Esophagus muscularis mucosa (tissue), 4 donors: ENCODE measurements around the gene TMEM154.

Experiments used
- EP300 ChIP-seq: sonication (generic); formaldehyde crosslinking; IDR thresholded peaks from one replicate; pipeline ENCODE4 v1.6.1; 2017; ENCODE audit warnings: antibody characterized with exemption
- POLR2A ChIP-seq: fragments of 450-650 bp; IDR thresholded peaks from one replicate; pipeline ENCODE4 v1.6.1; 2017; ENCODE audit warnings: antibody characterized with exemption, moderate library complexity, mild to moderate bottlenecking, low read depth
- POLR2AphosphoS5 ChIP-seq, 2 donors: sonication (generic); formaldehyde crosslinking; IDR thresholded peaks; one replicate each; pipeline ENCODE4 v1.6.1; 2017; ENCODE audit warnings: antibody characterized with exemption in 2 of 2
- TF ChIP-seq, protein P1 (sequence below), 3 experiments: fragments of 200-600 bp in 2 of 3; fragments of 450-650 bp in 1 of 3; sonication (generic) in 2 of 3; IDR thresholded peaks; one replicate each; pipeline ENCODE4 v1.5.1; 2017 to 2019; ENCODE audit warnings: antibody characterized with exemption in 3 of 3, mild to moderate bottlenecking in 2 of 3, moderate library complexity in 1 of 3

GRCh38 chr4:152667781-152668180 lies 12.0 kb downstream of the TMEM154 start:
- TF ChIP-seq, protein P1, sequence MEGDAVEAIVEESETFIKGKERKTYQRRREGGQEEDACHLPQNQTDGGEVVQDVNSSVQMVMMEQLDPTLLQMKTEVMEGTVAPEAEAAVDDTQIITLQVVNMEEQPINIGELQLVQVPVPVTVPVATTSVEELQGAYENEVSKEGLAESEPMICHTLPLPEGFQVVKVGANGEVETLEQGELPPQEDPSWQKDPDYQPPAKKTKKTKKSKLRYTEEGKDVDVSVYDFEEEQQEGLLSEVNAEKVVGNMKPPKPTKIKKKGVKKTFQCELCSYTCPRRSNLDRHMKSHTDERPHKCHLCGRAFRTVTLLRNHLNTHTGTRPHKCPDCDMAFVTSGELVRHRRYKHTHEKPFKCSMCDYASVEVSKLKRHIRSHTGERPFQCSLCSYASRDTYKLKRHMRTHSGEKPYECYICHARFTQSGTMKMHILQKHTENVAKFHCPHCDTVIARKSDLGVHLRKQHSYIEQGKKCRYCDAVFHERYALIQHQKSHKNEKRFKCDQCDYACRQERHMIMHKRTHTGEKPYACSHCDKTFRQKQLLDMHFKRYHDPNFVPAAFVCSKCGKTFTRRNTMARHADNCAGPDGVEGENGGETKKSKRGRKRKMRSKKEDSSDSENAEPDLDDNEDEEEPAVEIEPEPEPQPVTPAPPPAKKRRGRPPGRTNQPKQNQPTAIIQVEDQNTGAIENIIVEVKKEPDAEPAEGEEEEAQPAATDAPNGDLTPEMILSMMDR (IDR thresholded peaks at IDR 0.05): no peak
- TF ChIP-seq POLR2A: no peak
- no peak for TF ChIP-seq EP300
- no peak for TF ChIP-seq POLR2AphosphoS5 (IDR thresholded peaks at IDR 0.05)
